Measurements from ENCODE around the gene STAG1.
A peak's percentile ranks its signal among the peaks of the same experiment; 100 is the strongest.
"Not testable (repeated sequence)": the region's sequence is repeated elsewhere in the genome, so short reads cannot be mapped to it uniquely, and the experiment has no call there.

STAG1 gene

DNA sequence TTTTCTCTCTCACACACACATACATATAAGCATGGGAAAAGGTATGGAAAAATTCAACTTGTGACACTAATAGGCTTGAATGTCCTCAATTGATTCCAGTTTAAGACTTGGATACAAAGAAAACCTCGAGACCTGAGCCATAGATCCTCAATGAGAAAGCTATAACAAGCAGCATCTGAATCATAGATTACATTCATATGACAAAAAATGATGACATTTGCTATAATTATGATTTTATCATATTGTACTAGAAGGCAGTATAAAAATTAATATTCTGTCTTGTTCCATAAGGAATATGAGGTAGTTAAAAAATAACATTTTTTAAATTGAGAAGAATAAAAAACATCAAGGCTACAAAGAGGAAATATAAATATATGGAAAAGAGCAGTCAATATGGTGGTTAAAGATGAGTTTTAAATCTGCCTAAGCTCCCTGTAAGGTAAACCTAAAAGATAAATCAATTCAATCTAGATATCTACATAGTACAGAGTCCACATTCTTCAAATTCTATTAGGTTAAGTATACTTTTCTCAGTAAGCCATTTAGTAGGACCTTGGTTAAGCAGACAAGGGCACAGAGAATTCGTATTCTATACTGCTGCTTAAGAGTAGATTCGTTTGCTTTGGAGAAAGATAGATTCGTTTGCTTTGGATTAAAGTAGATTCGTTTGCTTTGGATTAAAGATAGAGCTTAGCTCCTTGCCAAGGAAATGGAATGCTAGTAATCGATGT lies 175.7 kb downstream of the STAG1 start:
- no peak overlapping the region for H2AK5ac ChIP-seq (ENCODE audit: low read length)

DNA sequence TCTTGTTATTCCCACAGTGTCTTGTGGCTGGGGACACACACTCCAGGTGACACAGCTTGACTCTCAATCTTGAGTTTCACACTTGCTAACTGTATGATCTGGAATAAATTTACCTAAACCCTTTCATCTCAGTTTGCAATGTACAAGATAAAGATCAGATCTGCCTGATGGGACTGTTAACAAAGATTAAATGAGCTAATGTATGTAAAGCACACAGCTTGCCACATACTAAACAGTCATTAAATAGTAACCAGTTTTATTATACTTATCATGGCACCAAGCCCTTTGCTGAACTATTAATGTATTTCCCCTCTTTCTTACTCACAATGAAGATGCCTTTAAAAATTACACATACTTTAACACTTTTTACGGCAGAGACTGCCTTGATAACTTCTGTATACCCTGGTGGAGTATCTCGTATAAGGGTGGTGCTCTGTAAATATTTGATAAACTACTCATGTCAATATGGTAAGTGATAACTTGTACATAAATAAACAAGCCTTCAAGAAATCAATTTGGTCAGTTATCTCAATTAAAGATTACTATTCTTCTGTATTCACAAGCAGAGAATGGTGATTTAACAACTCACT lies 184.5 kb downstream of the STAG1 start:
- no peak overlapping the region for H3K4me2 ChIP-seq (ENCODE audit: low read length)
- WGBS (ENCODE audit: extremely low coverage, insufficient coverage, low lambda C conversion rate) = no CpG with 5 or more reads among the region's 2 CpGs
- no peak overlapping the region for H4K5ac ChIP-seq (ENCODE audit: low read length)
- H2BK5ac ChIP-seq (ENCODE audit: low read length) = no peak overlapping the region
- H4K8ac ChIP-seq (ENCODE audit: low read depth, low read length) = no peak overlapping the region
- H3K79me1 ChIP-seq (ENCODE audit: low read length) = no peaks in the 10 kb centered on the region
- H3K4ac ChIP-seq (ENCODE audit: low read depth, low read length) = no peak overlapping the region
- no peak overlapping the region for H3K4me3 ChIP-seq (ENCODE audit: low read length)
- peaks cover 2% of the 10 kb centered on the region for H3K27me3 ChIP-seq (ENCODE audit: insufficient read depth, low read length, poor library complexity)
- no peaks in the 10 kb centered on the region for H3K36me3 ChIP-seq (ENCODE audit: control insufficient read depth, insufficient read depth, low read length)
- no peak overlapping the region for H2BK15ac ChIP-seq (replicated peaks; ENCODE audit: low read depth)
- H3K79me2 ChIP-seq (ENCODE audit: control insufficient read depth, insufficient read depth, low read length) = no peaks in the 10 kb centered on the region
- no peaks in the 10 kb centered on the region for H3K4me1 ChIP-seq (ENCODE audit: control insufficient read depth, low read depth, low read length)
- H3K18ac ChIP-seq (ENCODE audit: low read length) = no peak overlapping the region
- no peak overlapping the region for H3K56ac ChIP-seq (ENCODE audit: low read length)
- no peak overlapping the region for H3K23ac ChIP-seq (ENCODE audit: low read length)
- no peak overlapping the region for H2AK5ac ChIP-seq (ENCODE audit: low read length)
- DNase-seq = peak; percentile 26
- no peak overlapping the region for H3K9ac ChIP-seq (ENCODE audit: low read length)
- H2BK120ac ChIP-seq (ENCODE audit: low read depth, low read length) = no peak overlapping the region
- H3K27ac ChIP-seq (ENCODE audit: low read depth, low read length) = no peak overlapping the region

More for the DNA sequence above, 175.7 kb downstream of the STAG1 start:
- no peaks in the 10 kb centered on the region for H3K27me3 ChIP-seq (ENCODE audit: insufficient read depth, low read length, poor library complexity)
- no peak overlapping the region for H3K4me3 ChIP-seq (ENCODE audit: low read length)
- H2BK15ac ChIP-seq (replicated peaks; ENCODE audit: low read depth) = no peak overlapping the region
- no peak overlapping the region for H3K4ac ChIP-seq (ENCODE audit: low read depth, low read length)
- no peak overlapping the region for H3K9ac ChIP-seq (ENCODE audit: low read length)
- no peak overlapping the region for H4K5ac ChIP-seq (ENCODE audit: low read length)
- H4K8ac ChIP-seq (ENCODE audit: low read depth, low read length) = no peak overlapping the region
- H3K79me1 ChIP-seq (ENCODE audit: low read length) = no peaks in the 10 kb centered on the region
- no peak overlapping the region for H3K23ac ChIP-seq (ENCODE audit: low read length)
- H2BK120ac ChIP-seq (ENCODE audit: low read depth, low read length) = no peak overlapping the region
- H3K4me1 ChIP-seq (ENCODE audit: control insufficient read depth, low read depth, low read length) = no peaks in the 10 kb centered on the region
- no peaks in the 10 kb centered on the region for H3K36me3 ChIP-seq (ENCODE audit: control insufficient read depth, insufficient read depth, low read length)
- no peak overlapping the region for H3K27ac ChIP-seq (ENCODE audit: low read depth, low read length)
- no CpG with 5 or more reads among the region's 6 CpGs for WGBS (ENCODE audit: extremely low coverage, insufficient coverage, low lambda C conversion rate)
- H3K56ac ChIP-seq (ENCODE audit: low read length) = no peak overlapping the region
- DNase-seq = peak; percentile 13
- H3K18ac ChIP-seq (ENCODE audit: low read length) = no peak overlapping the region
- H2BK5ac ChIP-seq (ENCODE audit: low read length) = no peak overlapping the region
- no peaks in the 10 kb centered on the region for H3K79me2 ChIP-seq (ENCODE audit: control insufficient read depth, insufficient read depth, low read length)
- no peak overlapping the region for H3K4me2 ChIP-seq (ENCODE audit: low read length)

DNA sequence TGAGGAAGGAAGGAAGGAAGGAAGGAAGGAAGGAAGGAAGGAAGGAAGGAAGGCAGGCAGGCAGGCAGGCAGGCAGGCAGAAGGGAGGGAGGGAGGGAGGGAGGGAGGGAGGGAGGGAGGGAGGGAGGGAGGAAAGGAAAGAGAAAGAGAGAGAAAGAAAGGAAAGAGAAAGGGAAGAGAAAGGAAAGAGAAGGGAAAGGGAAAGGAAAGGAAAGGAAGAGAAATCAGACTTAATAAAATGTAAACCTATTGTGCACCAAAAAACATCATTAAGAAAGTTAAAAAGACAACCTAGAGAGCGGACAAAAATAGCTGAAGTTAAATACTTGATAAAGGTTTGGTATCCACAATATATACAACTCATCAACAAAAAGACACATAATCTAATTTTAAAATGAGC lies 187.2 kb downstream of the STAG1 start:
- H2AK5ac ChIP-seq (ENCODE audit: low read length); H3K36me3 ChIP-seq (ENCODE audit: control insufficient read depth, insufficient read depth, low read length); DNase-seq; H4K5ac ChIP-seq (ENCODE audit: low read length); H3K27ac ChIP-seq (ENCODE audit: low read depth, low read length); H2BK15ac ChIP-seq (replicated peaks; ENCODE audit: low read depth); H3K9ac ChIP-seq (ENCODE audit: low read length); H4K8ac ChIP-seq (ENCODE audit: low read depth, low read length); H3K56ac ChIP-seq (ENCODE audit: low read length); H3K27me3 ChIP-seq (ENCODE audit: insufficient read depth, low read length, poor library complexity); H2BK5ac ChIP-seq (ENCODE audit: low read length); H3K18ac ChIP-seq (ENCODE audit: low read length); H3K79me2 ChIP-seq (ENCODE audit: control insufficient read depth, insufficient read depth, low read length); H3K4ac ChIP-seq (ENCODE audit: low read depth, low read length); H3K79me1 ChIP-seq (ENCODE audit: low read length); H3K4me2 ChIP-seq (ENCODE audit: low read length); H3K23ac ChIP-seq (ENCODE audit: low read length); H3K4me3 ChIP-seq (ENCODE audit: low read length); H2BK120ac ChIP-seq (ENCODE audit: low read depth, low read length); H3K4me1 ChIP-seq (ENCODE audit: control insufficient read depth, low read depth, low read length): not testable (repeated sequence)
- no CpG with 5 or more reads among the region's 1 CpG for WGBS (ENCODE audit: extremely low coverage, insufficient coverage, low lambda C conversion rate)

DNA sequence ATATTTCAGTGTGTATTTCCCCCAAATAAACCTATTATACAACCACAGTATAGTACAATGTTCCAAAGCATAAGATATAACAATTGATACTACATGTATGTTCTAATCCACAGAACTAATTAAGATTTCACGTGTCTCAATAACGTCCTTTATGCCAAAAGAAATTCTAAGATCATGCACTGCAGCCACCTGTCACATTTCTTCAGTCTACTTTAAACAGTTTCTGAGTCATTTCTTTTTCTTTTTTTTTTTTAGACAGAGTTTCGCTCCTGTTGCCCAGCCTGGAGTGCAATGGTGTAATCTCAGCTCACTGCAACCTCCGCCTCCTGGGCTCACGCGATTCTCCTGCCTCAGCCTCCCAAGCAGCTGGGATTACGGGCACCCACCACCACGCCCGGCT lies 190.2 kb downstream of the STAG1 start:
- Histone ChIP-seq H3K56ac (ENCODE audit: low read length) (no peak overlapping the region), H3K27ac (ENCODE audit: low read depth, low read length) (no peak overlapping the region), H3K9ac (ENCODE audit: low read length) (no peak overlapping the region), H3K4me2 (ENCODE audit: low read length) (no peak overlapping the region), H4K5ac (ENCODE audit: low read length) (no peak overlapping the region), H3K27me3 (ENCODE audit: insufficient read depth, low read length, poor library complexity) (peaks cover 2% of the 10 kb centered on the region), H3K4me3 (ENCODE audit: low read length) (no peak overlapping the region), H3K18ac (ENCODE audit: low read length) (no peak overlapping the region), H3K79me1 (ENCODE audit: low read length) (no peaks in the 10 kb centered on the region), H4K8ac (ENCODE audit: low read depth, low read length) (no peak overlapping the region), H3K79me2 (ENCODE audit: control insufficient read depth, insufficient read depth, low read length) (no peaks in the 10 kb centered on the region), H3K23ac (ENCODE audit: low read length) (no peak overlapping the region), H3K4ac (ENCODE audit: low read depth, low read length) (no peak overlapping the region), H3K36me3 (ENCODE audit: control insufficient read depth, insufficient read depth, low read length) (no peaks in the 10 kb centered on the region), H3K4me1 (ENCODE audit: control insufficient read depth, low read depth, low read length) (peaks cover 3% of the 10 kb centered on the region), H2BK5ac (ENCODE audit: low read length) (no peak overlapping the region), H2BK15ac (replicated peaks; ENCODE audit: low read depth) (no peak overlapping the region), H2AK5ac (ENCODE audit: low read length) (no peak overlapping the region), H2BK120ac (ENCODE audit: low read depth, low read length) (no peak overlapping the region)
- no CpG with 5 or more reads among the region's 9 CpGs for WGBS (ENCODE audit: extremely low coverage, insufficient coverage, low lambda C conversion rate)
- no peak for DNase-seq

DNA sequence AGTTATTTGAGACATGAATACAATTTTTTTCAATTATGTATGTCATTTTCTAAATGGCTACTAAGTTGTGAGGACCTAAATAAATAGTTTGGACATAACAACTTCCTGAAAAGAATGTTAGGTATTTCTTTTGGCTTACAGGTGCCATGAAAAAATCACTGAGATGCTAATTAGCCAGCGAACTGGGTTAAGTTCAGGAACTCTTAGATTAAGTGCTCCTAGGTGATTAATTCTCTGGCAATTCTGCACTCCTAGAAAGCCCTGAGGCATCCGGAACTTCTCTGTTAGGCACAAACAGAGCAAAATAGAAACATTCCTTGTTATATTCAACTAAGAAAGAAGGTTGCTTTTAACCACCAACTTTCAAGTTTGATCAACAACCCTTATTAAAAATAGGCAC lies 192.3 kb downstream of the STAG1 start:
- peak overlapping the region; percentile 36 for H3K27ac ChIP-seq (ENCODE audit: low read depth, low read length)
- no peak overlapping the region for H3K56ac ChIP-seq (ENCODE audit: low read length)
- no peaks in the 10 kb centered on the region for H3K27me3 ChIP-seq (ENCODE audit: insufficient read depth, low read length, poor library complexity)
- H3K36me3 ChIP-seq (ENCODE audit: control insufficient read depth, insufficient read depth, low read length) = no peaks in the 10 kb centered on the region
- no peak overlapping the region for H3K4ac ChIP-seq (ENCODE audit: low read depth, low read length)
- peak; percentile 53 for DNase-seq
- H2BK15ac ChIP-seq (replicated peaks; ENCODE audit: low read depth) = no peak overlapping the region
- no peak overlapping the region for H3K4me3 ChIP-seq (ENCODE audit: low read length)
- H3K4me2 ChIP-seq (ENCODE audit: low read length) = no peak overlapping the region
- H3K79me1 ChIP-seq (ENCODE audit: low read length) = no peaks in the 10 kb centered on the region
- H3K18ac ChIP-seq (ENCODE audit: low read length) = no peak overlapping the region
- no peak overlapping the region for H3K23ac ChIP-seq (ENCODE audit: low read length)
- H4K8ac ChIP-seq (ENCODE audit: low read depth, low read length) = no peak overlapping the region
- H4K5ac ChIP-seq (ENCODE audit: low read length) = no peak overlapping the region
- H2AK5ac ChIP-seq (ENCODE audit: low read length) = no peak overlapping the region
- peaks cover 3% of the 10 kb centered on the region for H3K4me1 ChIP-seq (ENCODE audit: control insufficient read depth, low read depth, low read length)
- H2BK5ac ChIP-seq (ENCODE audit: low read length) = no peak overlapping the region
- no peaks in the 10 kb centered on the region for H3K79me2 ChIP-seq (ENCODE audit: control insufficient read depth, insufficient read depth, low read length)
- WGBS (ENCODE audit: extremely low coverage, insufficient coverage, low lambda C conversion rate) = no CpG with 5 or more reads among the region's 2 CpGs
- no peak overlapping the region for H2BK120ac ChIP-seq (ENCODE audit: low read depth, low read length)
- H3K9ac ChIP-seq (ENCODE audit: low read length) = no peak overlapping the region

DNA sequence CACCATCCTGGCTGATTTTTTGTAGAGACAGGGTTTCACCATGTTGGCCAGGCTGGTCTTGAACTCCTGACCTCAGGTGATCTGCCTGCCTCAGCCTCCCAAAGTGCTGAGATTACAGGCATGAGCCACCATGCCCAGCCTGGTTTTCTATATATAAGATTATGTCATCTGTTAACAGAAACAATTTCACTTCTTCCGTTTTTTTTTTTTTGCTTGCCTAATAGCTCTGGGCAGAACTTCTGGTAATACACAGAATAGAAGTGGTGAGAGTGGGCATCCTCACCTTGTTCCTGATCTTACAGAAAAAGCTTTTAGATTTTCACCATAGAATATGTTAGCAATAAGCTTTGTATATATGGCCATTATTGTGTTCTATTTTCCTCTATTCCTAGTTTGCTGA lies 202.7 kb downstream of the STAG1 start:
- no CpG with 5 or more reads among the region's 1 CpG for WGBS (ENCODE audit: extremely low coverage, insufficient coverage, low lambda C conversion rate)
- not testable (repeated sequence) for H4K5ac ChIP-seq (ENCODE audit: low read length); H3K36me3 ChIP-seq (ENCODE audit: control insufficient read depth, insufficient read depth, low read length); H2BK120ac ChIP-seq (ENCODE audit: low read depth, low read length); H3K4ac ChIP-seq (ENCODE audit: low read depth, low read length); H2AK5ac ChIP-seq (ENCODE audit: low read length); H3K9ac ChIP-seq (ENCODE audit: low read length); H3K4me2 ChIP-seq (ENCODE audit: low read length); DNase-seq; H3K56ac ChIP-seq (ENCODE audit: low read length); H3K79me2 ChIP-seq (ENCODE audit: control insufficient read depth, insufficient read depth, low read length); H4K8ac ChIP-seq (ENCODE audit: low read depth, low read length); H3K4me1 ChIP-seq (ENCODE audit: control insufficient read depth, low read depth, low read length); H3K27me3 ChIP-seq (ENCODE audit: insufficient read depth, low read length, poor library complexity); H3K27ac ChIP-seq (ENCODE audit: low read depth, low read length); H3K4me3 ChIP-seq (ENCODE audit: low read length); H2BK15ac ChIP-seq (replicated peaks; ENCODE audit: low read depth); H3K79me1 ChIP-seq (ENCODE audit: low read length); H3K18ac ChIP-seq (ENCODE audit: low read length); H2BK5ac ChIP-seq (ENCODE audit: low read length); H3K23ac ChIP-seq (ENCODE audit: low read length)
